Mesodermal cell (in vitro differentiated cells): ENCODE data around the gene ARHGEF11.

Experiments
- H3K27ac ChIP-seq: 2 replicates; pipeline ENCODE4 v1.7.0; 2013; ENCODE audit warnings: mild to moderate bottlenecking, low read depth, low read length, moderate library complexity; ENCODE audit not compliant: severe bottlenecking
- H3K36me3 ChIP-seq: 2 replicates; pipeline ENCODE4 v1.7.1; 2013; ENCODE audit warnings: mild to moderate bottlenecking, low read length, moderate library complexity; ENCODE audit not compliant: control insufficient read depth, insufficient read depth
- H3K4me1 ChIP-seq: one replicate; pipeline ENCODE4 v1.7.1; 2013; ENCODE audit warnings: mild to moderate bottlenecking, low read length; ENCODE audit not compliant: insufficient read depth, control insufficient read depth, poor library complexity, severe bottlenecking
- H3K4me3 ChIP-seq: 2 replicates; pipeline ENCODE4 v1.7.0; 2013; ENCODE audit warnings: low read length, control low read depth, mild to moderate bottlenecking; ENCODE audit not compliant: insufficient read depth, poor library complexity, severe bottlenecking; ENCODE audit errors: extremely low read depth
- H3K9me3 ChIP-seq: 2 replicates; pipeline ENCODE4 v1.7.1; 2013; ENCODE audit warnings: mild to moderate bottlenecking, low read length, moderate library complexity; ENCODE audit not compliant: control insufficient read depth
- WGBS, 2 experiments: methylation state at CpG; one replicate each; pipeline ENCODE4 v1.1.5; 2013; ENCODE audit warnings: missing lambda C conversion rate in 2 of 2; ENCODE audit not compliant: insufficient coverage in 2 of 2; 5-methylcytosine and 5-hydroxymethylcytosine counted together

The ARHGEF11 gene

DNA sequence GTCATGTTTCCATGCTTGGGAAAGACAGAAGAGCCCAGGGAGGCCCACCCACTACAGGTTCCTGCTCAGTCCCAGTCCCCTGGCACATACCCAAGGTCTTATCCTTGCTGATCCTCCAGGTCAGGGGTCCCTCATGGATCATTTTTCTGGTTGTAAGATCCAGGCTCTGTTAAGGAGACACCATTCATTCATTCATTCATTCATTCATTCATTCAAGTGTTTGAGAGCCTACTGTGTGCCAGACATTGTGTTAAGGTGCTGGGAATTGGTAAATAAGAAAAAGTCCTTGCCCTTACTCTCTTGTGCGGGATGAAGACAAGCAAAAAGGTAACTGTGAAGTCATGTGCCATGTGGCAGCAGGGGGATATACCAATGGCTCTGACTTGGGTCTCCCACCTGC lies 101.3 kb downstream of the ARHGEF11 start:
- peaks cover 90% of the 10 kb centered on the region for H3K36me3 ChIP-seq
- H3K4me3 ChIP-seq = no peak overlapping the region
- H3K4me1 ChIP-seq = peaks cover 4% of the 10 kb centered on the region
- 100% methylated on average over 1 of the region's 1 CpG; no CpG with 5 or more reads in 1 of the 2 experiments for WGBS, 2 experiments
- no peak overlapping the region for H3K27ac ChIP-seq
- H3K9me3 ChIP-seq = no peaks in the 10 kb centered on the region

DNA sequence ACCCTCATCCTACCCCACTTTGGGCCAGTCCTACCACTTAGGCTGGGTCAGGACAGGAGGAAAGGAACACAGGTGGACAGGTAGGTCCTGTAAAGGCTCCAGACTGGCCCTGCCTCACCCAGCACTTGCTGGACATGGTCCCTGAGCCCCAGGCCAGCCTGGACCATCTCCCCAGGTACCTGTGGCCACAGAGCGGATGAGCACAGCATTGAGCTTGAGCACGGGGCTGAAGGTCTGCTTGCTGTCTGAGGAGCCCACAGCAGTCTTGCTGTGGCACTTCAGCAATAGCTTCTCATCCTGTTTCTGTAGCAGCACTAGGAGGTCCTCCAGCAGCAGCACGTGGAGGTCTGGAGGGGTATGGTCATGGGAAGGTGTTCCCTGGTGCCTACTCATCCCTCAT lies 101.8 kb downstream of the ARHGEF11 start:
- H3K27ac ChIP-seq = no peak overlapping the region
- no peak overlapping the region for H3K4me3 ChIP-seq
- no peaks in the 10 kb centered on the region for H3K4me1 ChIP-seq
- peaks cover 95% of the 10 kb centered on the region for H3K36me3 ChIP-seq
- no peaks in the 10 kb centered on the region for H3K9me3 ChIP-seq
- WGBS, 2 experiments = 94 to 100% methylated on average over 2 to 3 of the region's 3 CpGs

DNA sequence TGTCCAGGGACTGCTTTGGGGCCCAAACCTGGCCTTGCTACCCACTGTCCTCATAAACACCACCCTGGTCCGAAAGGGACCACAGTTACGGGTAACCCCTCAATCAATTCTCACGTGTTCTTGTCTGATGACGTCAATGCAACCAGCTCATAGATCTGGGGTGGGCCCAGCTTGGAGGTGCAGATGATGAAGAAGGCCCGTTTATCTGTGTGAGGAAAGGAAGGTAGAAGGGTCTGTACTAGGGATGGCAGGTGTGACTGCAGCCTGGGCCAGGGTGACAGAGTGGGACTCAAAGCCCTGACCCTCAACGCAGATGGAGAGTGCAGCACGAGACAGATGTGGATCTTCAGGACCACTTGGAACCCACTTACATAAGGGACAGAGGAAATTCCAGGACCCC lies 103.0 kb downstream of the ARHGEF11 start:
- H3K36me3 ChIP-seq = peaks cover 93% of the 10 kb centered on the region
- 95% methylated on average over 4 to 5 of the region's 7 CpGs for WGBS, 2 experiments
- no peaks in the 10 kb centered on the region for H3K9me3 ChIP-seq

DNA sequence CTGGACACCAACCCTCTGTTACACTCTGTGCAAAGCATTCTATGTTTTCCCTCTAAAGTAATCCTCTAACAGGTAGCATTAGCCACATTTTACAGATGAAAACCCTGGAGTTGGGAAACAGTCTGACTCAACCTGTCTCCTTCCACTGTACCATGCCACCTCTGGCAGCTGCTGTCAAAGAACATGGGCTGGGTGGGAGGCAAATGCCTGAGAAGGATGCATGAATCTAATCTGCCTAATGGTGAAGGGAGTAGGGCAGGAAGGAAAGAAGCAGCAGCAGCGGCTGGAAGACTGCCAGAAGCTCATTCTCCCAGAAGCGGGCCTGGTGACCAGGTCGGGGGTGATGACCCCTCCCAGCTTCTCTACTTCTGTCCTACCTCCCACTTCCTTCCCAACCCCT lies 103.4 kb downstream of the ARHGEF11 start:
- H3K9me3 ChIP-seq = no peaks in the 10 kb centered on the region
- no peak overlapping the region for H3K27ac ChIP-seq
- WGBS, 2 experiments = 93% methylated on average over 3 of the region's 3 CpGs; no CpG with 5 or more reads in 1 of the 2 experiments
- no peaks in the 10 kb centered on the region for H3K4me1 ChIP-seq
- H3K4me3 ChIP-seq = no peak overlapping the region
- H3K36me3 ChIP-seq = peaks cover 89% of the 10 kb centered on the region

More for the DNA sequence above, 103.0 kb downstream of the ARHGEF11 start:
- H3K27ac ChIP-seq = no peak overlapping the region
- H3K4me1 ChIP-seq = no peaks in the 10 kb centered on the region
- no peak overlapping the region for H3K4me3 ChIP-seq

DNA sequence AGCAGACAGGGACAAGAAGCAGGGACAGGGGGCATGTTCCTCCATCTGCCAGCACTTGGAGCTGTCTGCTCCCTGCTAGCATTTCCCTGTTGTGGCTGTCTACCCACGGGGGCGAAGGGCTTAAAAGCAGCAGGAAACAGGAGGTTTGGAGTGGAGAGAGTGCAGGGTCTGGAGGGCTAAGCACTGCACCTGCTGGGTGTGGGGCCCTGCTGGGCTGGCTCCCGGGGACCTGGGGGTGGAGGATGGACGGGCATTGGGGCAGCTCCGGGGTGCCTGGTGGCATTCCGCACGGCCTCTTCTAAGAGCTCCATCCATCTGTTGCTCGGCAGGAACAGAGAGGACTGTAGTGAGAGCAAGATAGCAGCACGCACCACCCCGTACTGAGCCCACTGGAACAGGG lies 103.9 kb downstream of the ARHGEF11 start:
- WGBS, 2 experiments = 97 to 100% methylated on average over 9 of the region's 10 CpGs
- no peak overlapping the region for H3K27ac ChIP-seq

DNA sequence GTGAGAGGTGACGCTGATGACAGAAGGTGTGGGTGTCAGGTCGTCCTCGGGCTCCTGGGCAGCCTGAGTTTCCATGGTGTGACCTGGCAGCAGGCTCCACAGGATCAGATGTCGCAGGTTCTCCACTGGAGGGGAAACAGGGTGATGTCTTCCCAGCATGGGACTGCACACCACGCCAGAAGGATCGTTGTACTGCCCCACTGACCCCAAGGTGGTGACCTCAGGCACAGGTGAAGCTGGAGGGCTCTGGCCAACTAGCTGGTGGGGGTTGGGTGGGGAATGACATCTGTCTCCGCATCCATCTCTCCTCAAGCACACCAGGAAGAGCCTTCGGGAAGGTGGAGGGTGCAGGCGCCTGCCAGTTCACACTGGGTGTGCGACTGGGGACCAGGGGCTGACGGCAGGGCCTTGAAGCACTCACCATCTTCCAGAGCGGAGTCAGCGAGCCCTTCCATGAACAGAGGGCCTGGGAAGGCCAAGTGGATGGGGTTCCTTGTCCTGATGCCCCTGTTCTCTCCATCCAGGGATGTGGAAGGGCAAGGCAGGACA lies 105.7 kb downstream of the ARHGEF11 start:
- Histone ChIP-seq H3K9me3 (no peaks in the 10 kb centered on the region), H3K27ac (no peak overlapping the region), H3K4me3 (no peak overlapping the region), H3K4me1 (no peaks in the 10 kb centered on the region), H3K36me3 (peaks cover 87% of the 10 kb centered on the region)
- 94 to 96% methylated on average over 12 of the region's 13 CpGs for WGBS, 2 experiments

More for the DNA sequence above, 103.9 kb downstream of the ARHGEF11 start:
- no peaks in the 10 kb centered on the region for H3K4me1 ChIP-seq
- H3K36me3 ChIP-seq = peaks cover 89% of the 10 kb centered on the region
- no peaks in the 10 kb centered on the region for H3K9me3 ChIP-seq
- no peak overlapping the region for H3K4me3 ChIP-seq

DNA sequence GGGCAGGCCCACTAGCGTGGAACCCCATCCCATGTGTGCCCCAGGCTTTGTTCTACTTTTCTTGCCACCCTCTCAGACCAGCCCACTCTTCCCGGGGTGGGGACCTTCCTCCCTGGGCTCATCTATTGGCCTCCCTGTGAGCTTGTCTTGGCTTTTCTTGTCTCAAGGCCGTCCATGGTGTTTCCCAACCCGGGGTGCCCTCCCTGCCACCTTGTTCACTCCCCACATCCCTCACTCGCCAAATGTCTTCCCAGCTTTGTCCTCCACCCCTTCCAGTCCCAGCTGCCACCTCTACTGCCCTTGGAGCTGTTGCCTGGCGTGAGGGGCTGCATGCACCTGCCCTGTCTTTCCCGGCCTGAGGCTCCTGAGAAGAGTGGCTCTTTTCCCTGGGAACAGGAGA lies 106.7 kb downstream of the ARHGEF11 start:
- no peaks in the 10 kb centered on the region for H3K9me3 ChIP-seq
- 91 to 93% methylated on average over 5 of the region's 7 CpGs for WGBS, 2 experiments
- H3K27ac ChIP-seq = no peak overlapping the region
- H3K4me1 ChIP-seq = no peaks in the 10 kb centered on the region
- no peak overlapping the region for H3K4me3 ChIP-seq
- peaks cover 78% of the 10 kb centered on the region for H3K36me3 ChIP-seq

DNA sequence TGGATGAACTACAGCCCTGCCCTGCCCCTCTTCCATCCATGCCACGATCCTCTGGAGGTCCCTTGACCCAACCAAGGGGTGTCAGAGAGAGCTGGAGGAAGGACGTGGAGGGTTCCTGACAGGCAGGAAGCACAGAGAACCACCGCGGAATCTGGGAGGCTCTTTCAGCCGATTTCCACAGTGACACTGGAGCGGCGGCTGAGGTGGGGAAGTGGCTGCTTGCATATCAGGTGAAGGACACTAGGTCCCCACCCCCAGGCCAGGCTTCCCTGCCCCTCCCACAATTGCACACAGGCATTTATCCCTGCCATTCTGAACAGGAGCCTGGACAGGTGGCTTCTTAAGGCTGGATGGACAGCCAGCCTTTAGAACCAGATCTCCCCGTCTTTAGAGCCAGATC lies 107.7 kb downstream of the ARHGEF11 start:
- H3K4me1 ChIP-seq = no peaks in the 10 kb centered on the region
- no peaks in the 10 kb centered on the region for H3K9me3 ChIP-seq
- 78 to 100% methylated on average over 1 to 6 of the region's 8 CpGs for WGBS, 2 experiments
- no peak overlapping the region for H3K27ac ChIP-seq
- H3K36me3 ChIP-seq = peaks cover 71% of the 10 kb centered on the region
- no peak overlapping the region for H3K4me3 ChIP-seq

DNA sequence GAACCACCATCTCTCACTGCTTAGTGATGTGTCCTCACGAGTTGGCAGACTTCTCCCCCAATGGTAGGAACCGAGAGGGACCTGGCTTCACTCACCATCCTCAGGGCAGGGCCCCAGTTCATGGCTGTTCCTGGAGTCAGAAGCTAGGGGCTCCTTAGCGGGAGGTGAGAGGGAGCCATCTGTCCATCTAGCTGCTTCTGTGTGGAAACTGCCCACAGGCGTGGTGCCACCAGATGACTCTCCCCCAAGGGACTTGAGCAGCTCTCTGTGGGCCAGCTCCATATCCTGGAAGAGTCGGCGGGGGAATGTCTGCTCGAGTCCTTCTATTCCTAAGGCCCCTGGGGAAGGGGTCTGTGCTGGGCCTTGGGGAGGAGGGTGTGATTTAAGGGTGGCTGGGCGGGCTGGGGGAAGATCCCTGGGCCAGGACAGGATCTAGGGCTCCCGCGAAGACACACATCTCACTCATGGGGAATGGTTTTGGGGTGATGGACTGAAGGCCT lies 108.8 kb downstream of the ARHGEF11 start:
- H3K9me3 ChIP-seq = no peaks in the 10 kb centered on the region
- no peak overlapping the region for H3K27ac ChIP-seq
- H3K4me3 ChIP-seq = no peak overlapping the region
- peaks cover 61% of the 10 kb centered on the region for H3K36me3 ChIP-seq
- H3K4me1 ChIP-seq = no peaks in the 10 kb centered on the region
- WGBS, 2 experiments = 91 to 98% methylated on average over 5 to 7 of the region's 10 CpGs

DNA sequence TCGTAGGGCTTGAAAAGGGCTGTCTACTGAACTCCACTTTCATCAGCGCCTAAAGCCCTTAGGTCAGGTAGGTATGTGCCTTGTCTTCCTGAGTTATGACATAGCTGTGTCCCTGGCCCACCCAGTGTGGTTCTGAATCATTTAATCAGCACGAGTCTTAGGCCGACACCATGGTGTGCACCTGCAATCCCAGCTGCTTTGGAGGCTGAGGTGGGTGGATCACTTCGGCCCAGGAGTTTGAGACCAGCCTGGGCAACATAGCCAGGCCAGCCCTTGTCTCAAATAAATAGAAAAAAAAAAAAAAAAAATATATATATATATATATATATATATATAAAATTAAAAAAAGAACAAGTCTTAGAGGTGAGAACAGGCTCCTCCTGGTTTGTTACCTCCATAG lies 109.4 kb downstream of the ARHGEF11 start:
- no peak overlapping the region for H3K27ac ChIP-seq
- H3K4me1 ChIP-seq = no peaks in the 10 kb centered on the region
- 90 to 100% methylated on average over 3 of the region's 5 CpGs for WGBS, 2 experiments
- H3K9me3 ChIP-seq = no peaks in the 10 kb centered on the region
- H3K36me3 ChIP-seq = peaks cover 55% of the 10 kb centered on the region
- H3K4me3 ChIP-seq = no peak overlapping the region

DNA sequence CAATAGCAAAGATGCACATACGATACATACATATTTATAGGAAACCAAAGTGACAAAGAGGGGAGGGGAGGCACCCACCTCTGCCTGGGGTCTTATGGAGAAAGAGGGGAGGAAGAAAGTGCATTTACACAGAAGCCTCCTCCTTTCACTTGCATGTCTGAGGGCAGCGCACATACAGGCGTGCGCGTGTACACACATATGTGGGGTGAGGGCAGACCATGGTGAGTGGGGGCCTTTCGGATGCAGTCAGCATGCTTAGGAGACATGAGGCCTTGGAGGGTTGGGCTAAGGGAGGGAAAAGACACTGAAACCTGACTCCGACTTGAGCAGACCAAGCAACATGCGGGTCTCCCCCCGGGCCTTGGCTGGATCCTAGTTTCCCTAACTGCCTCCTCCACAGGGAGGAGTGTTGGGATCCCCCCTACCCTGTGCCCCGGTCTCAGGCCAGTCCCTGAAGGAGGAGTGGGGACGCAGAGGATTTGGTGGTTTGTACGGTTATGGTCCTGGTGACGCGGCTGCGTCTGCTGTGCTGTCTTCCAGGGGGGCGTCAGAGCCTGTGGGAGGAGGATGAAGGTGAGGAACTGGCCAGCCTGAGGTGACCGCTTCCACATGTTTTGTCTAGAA lies 109.9 kb downstream of the ARHGEF11 start:
- no peaks in the 10 kb centered on the region for H3K9me3 ChIP-seq
- no peak overlapping the region for H3K27ac ChIP-seq
- 91 to 96% methylated on average over 7 to 9 of the region's 17 CpGs for WGBS, 2 experiments
- no peak overlapping the region for H3K4me3 ChIP-seq
- H3K4me1 ChIP-seq = no peaks in the 10 kb centered on the region
- peaks cover 50% of the 10 kb centered on the region for H3K36me3 ChIP-seq
